ENCODE results near the gene GAL3ST2.
"Not testable (repeated sequence)": the region's sequence is repeated elsewhere in the genome, so short reads cannot be mapped to it uniquely, and the experiment has no call there.

The GAL3ST2 gene

GRCh38 chr2:241814643-241815476, 38.2 kb downstream of the GAL3ST2 start:
- Histone ChIP-seq H3K27ac (ENCODE audit: low read depth, low read length) (no peak overlapping the region), H3K36me3 (ENCODE audit: control insufficient read depth in 5 of 5, insufficient read depth in 5 of 5, low read length in 5 of 5) (no peaks in the 10 kb centered on the region), H3K9ac (ENCODE audit: low read length in 5 of 5) (no peak overlapping the region), H3K4me3 (ENCODE audit: low read depth in 1 of 5, low read length in 5 of 5) (no peak overlapping the region), H3K9me3 (ENCODE audit: control insufficient read depth in 5 of 5, low read length in 5 of 5) (no peaks in the 10 kb centered on the region), H3K27me3 (ENCODE audit: control insufficient read depth in 5 of 5, insufficient read depth in 4 of 5, low read length in 5 of 5) (peaks cover 0 to 8% (median 0%) of the 10 kb centered on the region in 5 donors), H3K4me1 (ENCODE audit: control insufficient read depth in 5 of 5, insufficient read depth in 5 of 5, low read length in 5 of 5) (peaks cover 0 to 36% (median 19%) of the 10 kb centered on the region in 5 donors)

DNA sequence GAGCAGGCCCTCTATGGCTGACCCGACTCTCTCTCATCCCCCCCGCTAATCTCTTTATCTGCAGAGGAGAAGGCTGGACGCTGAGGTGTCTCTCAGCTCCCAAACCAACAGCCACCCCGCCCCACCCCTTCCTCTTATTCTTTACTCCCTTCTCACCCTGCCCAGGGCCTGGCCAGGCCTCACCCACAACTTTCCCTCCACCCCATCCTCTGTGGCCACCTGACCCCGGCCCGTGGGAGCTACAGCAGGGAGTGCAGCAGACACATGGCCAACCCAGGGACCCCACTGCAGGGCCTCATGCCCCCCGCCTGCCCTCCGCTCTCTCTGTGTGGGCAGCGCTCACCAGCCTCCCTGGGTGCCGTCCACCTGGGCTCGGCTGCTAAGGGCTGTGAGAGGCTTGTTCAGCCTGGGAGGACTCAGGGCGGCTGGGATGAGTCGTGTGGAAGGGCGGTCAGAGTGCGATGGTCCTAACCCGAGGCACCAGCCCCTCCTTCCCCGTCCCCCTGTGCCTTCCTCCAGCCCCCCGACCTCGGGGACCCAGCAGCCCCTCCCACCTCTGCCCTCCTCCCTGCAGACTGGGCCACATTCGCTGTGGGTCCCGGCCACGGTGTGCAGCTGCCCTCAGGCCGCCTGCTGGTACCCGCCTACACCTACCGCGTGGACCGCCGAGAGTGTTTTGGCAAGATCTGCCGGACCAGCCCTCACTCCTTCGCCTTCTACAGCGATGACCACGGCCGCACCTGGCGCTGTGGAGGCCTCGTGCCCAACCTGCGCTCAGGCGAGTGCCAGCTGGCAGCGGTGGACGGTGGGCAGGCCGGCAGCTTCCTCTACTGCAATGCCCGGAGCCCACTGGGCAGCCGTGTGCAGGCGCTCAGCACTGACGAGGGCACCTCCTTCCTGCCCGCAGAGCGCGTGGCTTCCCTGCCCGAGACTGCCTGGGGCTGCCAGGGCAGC, 39.1 kb downstream of the GAL3ST2 start:
- H3K36me3 ChIP-seq (ENCODE audit: control insufficient read depth in 5 of 5, insufficient read depth in 5 of 5, low read length in 5 of 5), result no peaks in the 10 kb centered on the region
- H3K9me3 ChIP-seq (ENCODE audit: control insufficient read depth in 5 of 5, low read length in 5 of 5), result no peaks in the 10 kb centered on the region
- H3K27me3 ChIP-seq (ENCODE audit: control insufficient read depth in 5 of 5, insufficient read depth in 4 of 5, low read length in 5 of 5), result peaks cover 0 to 8% (median 3%) of the 10 kb centered on the region in 5 donors
- no peak overlapping the region for H3K27ac ChIP-seq (ENCODE audit: low read depth, low read length)
- no peak overlapping the region for H3K4me3 ChIP-seq (ENCODE audit: low read depth in 1 of 5, low read length in 5 of 5)
- H3K9ac ChIP-seq (ENCODE audit: low read length in 5 of 5), result no peak overlapping the region
- H3K4me1 ChIP-seq (ENCODE audit: control insufficient read depth in 5 of 5, insufficient read depth in 5 of 5, low read length in 5 of 5), result peaks cover 0 to 30% (median 14%) of the 10 kb centered on the region in 5 donors

DNA sequence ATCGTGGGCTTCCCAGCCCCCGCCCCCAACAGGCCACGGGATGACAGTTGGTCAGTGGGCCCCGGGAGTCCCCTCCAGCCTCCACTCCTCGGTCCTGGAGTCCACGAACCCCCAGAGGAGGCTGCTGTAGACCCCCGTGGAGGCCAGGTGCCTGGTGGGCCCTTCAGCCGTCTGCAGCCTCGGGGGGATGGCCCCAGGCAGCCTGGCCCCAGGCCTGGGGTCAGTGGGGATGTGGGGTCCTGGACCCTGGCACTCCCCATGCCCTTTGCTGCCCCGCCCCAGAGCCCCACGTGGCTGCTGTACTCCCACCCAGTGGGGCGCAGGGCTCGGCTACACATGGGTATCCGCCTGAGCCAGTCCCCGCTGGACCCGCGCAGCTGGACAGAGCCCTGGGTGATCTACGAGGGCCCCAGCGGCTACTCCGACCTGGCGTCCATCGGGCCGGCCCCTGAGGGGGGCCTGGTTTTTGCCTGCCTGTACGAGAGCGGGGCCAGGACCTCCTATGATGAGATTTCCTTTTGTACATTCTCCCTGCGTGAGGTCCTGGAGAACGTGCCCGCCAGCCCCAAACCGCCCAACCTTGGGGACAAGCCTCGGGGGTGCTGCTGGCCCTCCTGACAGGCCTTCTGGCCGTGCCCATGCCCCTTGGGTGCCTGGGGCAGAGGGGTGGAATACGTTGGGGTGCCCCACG, 40.0 kb downstream of the GAL3ST2 start:
- H3K27me3 ChIP-seq (ENCODE audit: control insufficient read depth in 5 of 5, insufficient read depth in 4 of 5, low read length in 5 of 5), result peaks cover 0 to 14% (median 3%) of the 10 kb centered on the region in 5 donors
- no peak overlapping the region for H3K27ac ChIP-seq (ENCODE audit: low read depth, low read length)
- H3K4me3 ChIP-seq (ENCODE audit: low read depth in 1 of 5, low read length in 5 of 5), result no peak overlapping the region

GRCh38 chr2:241817126-241817820, 40.7 kb downstream of the GAL3ST2 start:
- no peaks in the 10 kb centered on the region for H3K9me3 ChIP-seq (ENCODE audit: control insufficient read depth in 5 of 5, low read length in 5 of 5)
- H3K4me3 ChIP-seq (ENCODE audit: low read depth in 1 of 5, low read length in 5 of 5), result no peak overlapping the region
- no peak overlapping the region for H3K9ac ChIP-seq (ENCODE audit: low read length in 5 of 5)
- H3K27me3 ChIP-seq (ENCODE audit: control insufficient read depth in 5 of 5, insufficient read depth in 4 of 5, low read length in 5 of 5), result peaks cover 0 to 17% (median 7%) of the 10 kb centered on the region in 5 donors
- no peaks in the 10 kb centered on the region for H3K36me3 ChIP-seq (ENCODE audit: control insufficient read depth in 5 of 5, insufficient read depth in 5 of 5, low read length in 5 of 5)
- peaks cover 0 to 34% (median 7%) of the 10 kb centered on the region in 5 donors for H3K4me1 ChIP-seq (ENCODE audit: control insufficient read depth in 5 of 5, insufficient read depth in 5 of 5, low read length in 5 of 5)
- no peak overlapping the region for H3K27ac ChIP-seq (ENCODE audit: low read depth, low read length)

More for the DNA sequence above, 40.0 kb downstream of the GAL3ST2 start:
- Histone ChIP-seq H3K36me3 (ENCODE audit: control insufficient read depth in 5 of 5, insufficient read depth in 5 of 5, low read length in 5 of 5) (no peaks in the 10 kb centered on the region), H3K9me3 (ENCODE audit: control insufficient read depth in 5 of 5, low read length in 5 of 5) (no peaks in the 10 kb centered on the region), H3K4me1 (ENCODE audit: control insufficient read depth in 5 of 5, insufficient read depth in 5 of 5, low read length in 5 of 5) (peaks cover 0 to 27% (median 7%) of the 10 kb centered on the region in 5 donors), H3K9ac (ENCODE audit: low read length in 5 of 5) (no peak overlapping the region)

- not testable (repeated sequence) for H3K9me3 ChIP-seq (ENCODE audit: control insufficient read depth in 5 of 5, low read length in 5 of 5); H3K27ac ChIP-seq (ENCODE audit: low read depth, low read length); H3K9ac ChIP-seq (ENCODE audit: low read length in 5 of 5); H3K36me3 ChIP-seq (ENCODE audit: control insufficient read depth in 5 of 5, insufficient read depth in 5 of 5, low read length in 5 of 5); H3K4me3 ChIP-seq (ENCODE audit: low read depth in 1 of 5, low read length in 5 of 5)
- Histone ChIP-seq H3K27me3 (ENCODE audit: control insufficient read depth in 5 of 5, insufficient read depth in 4 of 5, low read length in 5 of 5) (peaks cover 0 to 21% (median 10%) of the 10 kb centered on the region in 5 donors), H3K4me1 (ENCODE audit: control insufficient read depth in 5 of 5, insufficient read depth in 5 of 5, low read length in 5 of 5) (peaks cover 0 to 32% (median 7%) of the 10 kb centered on the region in 5 donors)
These were observed 41.2 kb downstream of the GAL3ST2 start for GRCh38 chr2:241817821-241818215.

- Histone ChIP-seq H3K4me1 (ENCODE audit: control insufficient read depth in 5 of 5, insufficient read depth in 5 of 5, low read length in 5 of 5) (peaks cover 0 to 27% (median 7%) of the 10 kb centered on the region in 5 donors), H3K9ac (ENCODE audit: low read length in 5 of 5) (no peak overlapping the region), H3K27me3 (ENCODE audit: control insufficient read depth in 5 of 5, insufficient read depth in 4 of 5, low read length in 5 of 5) (peaks cover 0 to 22% (median 12%) of the 10 kb centered on the region in 5 donors), H3K27ac (ENCODE audit: low read depth, low read length) (no peak overlapping the region), H3K9me3 (ENCODE audit: control insufficient read depth in 5 of 5, low read length in 5 of 5) (no peaks in the 10 kb centered on the region), H3K4me3 (ENCODE audit: low read depth in 1 of 5, low read length in 5 of 5) (no peak overlapping the region), H3K36me3 (ENCODE audit: control insufficient read depth in 5 of 5, insufficient read depth in 5 of 5, low read length in 5 of 5) (no peaks in the 10 kb centered on the region)
These were observed 41.8 kb downstream of the GAL3ST2 start for GRCh38 chr2:241818229-241818942.

DNA sequence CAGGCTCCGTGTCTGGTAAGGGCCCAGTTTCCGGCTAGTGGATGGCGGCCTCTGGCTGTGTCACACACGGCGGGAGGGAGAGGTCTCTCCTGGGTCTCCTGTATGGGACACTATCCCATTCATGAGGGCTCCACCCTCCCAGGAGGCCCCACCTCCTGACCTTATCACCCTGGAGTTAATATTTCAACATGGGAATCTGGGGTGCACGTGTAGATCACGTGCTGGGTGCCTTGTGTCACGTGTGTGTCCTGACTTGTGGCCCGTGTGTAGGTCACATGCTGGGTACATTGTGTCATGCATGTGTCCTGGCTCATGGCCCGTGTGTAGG, 42.3 kb downstream of the GAL3ST2 start:
- Histone ChIP-seq H3K4me3 (ENCODE audit: low read depth in 1 of 5, low read length in 5 of 5) (no peak overlapping the region), H3K9ac (ENCODE audit: low read length in 5 of 5) (no peak overlapping the region), H3K36me3 (ENCODE audit: control insufficient read depth in 5 of 5, insufficient read depth in 5 of 5, low read length in 5 of 5) (no peaks in the 10 kb centered on the region), H3K9me3 (ENCODE audit: control insufficient read depth in 5 of 5, low read length in 5 of 5) (no peaks in the 10 kb centered on the region), H3K4me1 (ENCODE audit: control insufficient read depth in 5 of 5, insufficient read depth in 5 of 5, low read length in 5 of 5) (peaks cover 0 to 21% (median 7%) of the 10 kb centered on the region in 5 donors), H3K27ac (ENCODE audit: low read depth, low read length) (no peak overlapping the region), H3K27me3 (ENCODE audit: control insufficient read depth in 5 of 5, insufficient read depth in 4 of 5, low read length in 5 of 5) (peaks cover 0 to 22% (median 12%) of the 10 kb centered on the region in 5 donors)

DNA sequence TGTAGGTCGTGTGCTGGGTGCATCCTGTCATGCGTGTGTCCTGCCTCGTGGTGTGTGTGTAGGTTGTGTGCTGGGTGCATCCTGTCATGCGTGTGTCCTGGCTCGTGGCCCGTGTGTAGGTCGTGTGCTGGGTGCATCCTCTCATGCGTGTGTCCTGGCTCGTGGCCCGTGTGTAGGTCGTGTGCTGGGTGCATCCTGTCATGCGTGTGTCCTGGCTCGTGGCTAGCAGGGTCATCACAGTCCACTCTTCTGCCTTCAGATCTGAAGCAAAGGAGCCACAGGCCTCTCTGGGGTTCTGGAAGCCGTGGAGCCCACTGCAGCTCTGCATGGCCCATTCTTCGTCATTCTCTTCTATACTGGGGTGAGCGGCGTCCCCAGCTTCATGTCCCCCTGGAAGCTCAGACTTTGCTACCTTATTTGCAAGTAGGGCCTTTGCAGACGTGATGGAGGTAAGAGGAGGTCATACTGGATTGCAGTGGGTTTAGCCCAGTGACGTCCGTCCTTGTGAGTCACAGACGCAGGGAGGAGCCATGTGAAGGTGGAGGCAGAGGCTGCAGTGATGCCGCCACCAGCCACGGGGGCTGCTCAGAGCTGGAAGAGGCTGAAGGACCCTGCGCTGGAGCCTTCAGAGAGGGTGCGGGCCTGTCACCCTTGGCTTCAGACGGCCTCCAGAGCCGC, 43.5 kb downstream of the GAL3ST2 start:
- H3K36me3 ChIP-seq (ENCODE audit: control insufficient read depth in 5 of 5, insufficient read depth in 5 of 5, low read length in 5 of 5); H3K4me3 ChIP-seq (ENCODE audit: low read depth in 1 of 5, low read length in 5 of 5); H3K9me3 ChIP-seq (ENCODE audit: control insufficient read depth in 5 of 5, low read length in 5 of 5); H3K9ac ChIP-seq (ENCODE audit: low read length in 5 of 5); H3K27ac ChIP-seq (ENCODE audit: low read depth, low read length): not testable (repeated sequence)
- Histone ChIP-seq H3K27me3 (ENCODE audit: control insufficient read depth in 5 of 5, insufficient read depth in 4 of 5, low read length in 5 of 5) (peaks cover 0 to 22% (median 12%) of the 10 kb centered on the region in 5 donors), H3K4me1 (ENCODE audit: control insufficient read depth in 5 of 5, insufficient read depth in 5 of 5, low read length in 5 of 5) (peaks cover 0 to 20% (median 7%) of the 10 kb centered on the region in 5 donors)
